ENCODE data around the gene ORC6.

ORC6 gene

GRCh38 chr16:46700048-46700447 is 10.6 kb downstream of the ORC6 start:
- in situ Hi-C loops (cut with HindIII; ENCODE audit: low sequenced_read_pairs), result no loop called here

- in situ Hi-C loops (cut with HindIII; ENCODE audit: low sequenced_read_pairs), result no loop called here
These were observed 12.2 kb downstream of the ORC6 start for GRCh38 chr16:46701615-46702014.

GRCh38 chr16:46702030-46702429 is 12.6 kb downstream of the ORC6 start:
- in situ Hi-C loops (cut with HindIII; ENCODE audit: low sequenced_read_pairs), result no loop called here

- in situ Hi-C loops (cut with HindIII; ENCODE audit: low sequenced_read_pairs), result no loop called here
These were observed 17.2 kb downstream of the ORC6 start for GRCh38 chr16:46706642-46707041.

GRCh38 chr16:46709469-46710005 is 20.1 kb downstream of the ORC6 start:
- in situ Hi-C loops (cut with HindIII; ENCODE audit: low sequenced_read_pairs), result no loop called here

- in situ Hi-C loops (cut with HindIII; ENCODE audit: low sequenced_read_pairs), result no loop called here
These were observed 21.9 kb downstream of the ORC6 start for GRCh38 chr16:46711106-46712058.

- in situ Hi-C loops (cut with HindIII; ENCODE audit: low sequenced_read_pairs), result no loop called here
These were observed 23.5 kb downstream of the ORC6 start for GRCh38 chr16:46712911-46713310.

GRCh38 chr16:46713634-46714033 is 24.2 kb downstream of the ORC6 start:
- in situ Hi-C loops (cut with HindIII; ENCODE audit: low sequenced_read_pairs), result no loop called here

GRCh38 chr16:46714797-46715591 is 25.5 kb downstream of the ORC6 start:
- in situ Hi-C loops (cut with HindIII; ENCODE audit: low sequenced_read_pairs), result no loop called here

GRCh38 chr16:46715769-46716305 is 26.4 kb downstream of the ORC6 start:
- in situ Hi-C loops (cut with HindIII; ENCODE audit: low sequenced_read_pairs), result no loop called here

- in situ Hi-C loops (cut with HindIII; ENCODE audit: low sequenced_read_pairs), result no loop called here
These were observed 28.2 kb downstream of the ORC6 start for GRCh38 chr16:46717692-46718091.

GRCh38 chr16:46718214-46718613 is 28.8 kb downstream of the ORC6 start:
- in situ Hi-C loops (cut with HindIII; ENCODE audit: low sequenced_read_pairs), result no loop called here

GRCh38 chr16:46719528-46719927 is 30.1 kb downstream of the ORC6 start:
- in situ Hi-C loops (cut with HindIII; ENCODE audit: low sequenced_read_pairs), result no loop called here

- in situ Hi-C loops (cut with HindIII; ENCODE audit: low sequenced_read_pairs), result no loop called here
These were observed 31.2 kb downstream of the ORC6 start for GRCh38 chr16:46720619-46721018.

- in situ Hi-C loops (cut with HindIII; ENCODE audit: low sequenced_read_pairs), result no loop called here
These were observed 32.4 kb downstream of the ORC6 start for GRCh38 chr16:46721885-46722284.

GRCh38 chr16:46727184-46727583 is 37.7 kb downstream of the ORC6 start:
- in situ Hi-C loops (cut with HindIII; ENCODE audit: low sequenced_read_pairs), result no loop called here

GRCh38 chr16:46727630-46728029 is 38.2 kb downstream of the ORC6 start:
- in situ Hi-C loops (cut with HindIII; ENCODE audit: low sequenced_read_pairs), result no loop called here

- in situ Hi-C loops (cut with HindIII; ENCODE audit: low sequenced_read_pairs), result no loop called here
These were observed 39.3 kb downstream of the ORC6 start for GRCh38 chr16:46728806-46729205.

- in situ Hi-C loops (cut with HindIII; ENCODE audit: low sequenced_read_pairs), result no loop called here
These were observed 40.0 kb downstream of the ORC6 start for GRCh38 chr16:46729326-46729995.

- in situ Hi-C loops (cut with HindIII; ENCODE audit: low sequenced_read_pairs), result no loop called here
These were observed 40.7 kb downstream of the ORC6 start for GRCh38 chr16:46730126-46730525.
